COLO829 (cell line): ENCODE data around the gene PEX16.

Experiments used
- DNase-seq: peaks from one replicate; pipeline ENCODE4 v3.0.0; 2012; ENCODE audit warnings: low spot score

PEX16 gene

DNA sequence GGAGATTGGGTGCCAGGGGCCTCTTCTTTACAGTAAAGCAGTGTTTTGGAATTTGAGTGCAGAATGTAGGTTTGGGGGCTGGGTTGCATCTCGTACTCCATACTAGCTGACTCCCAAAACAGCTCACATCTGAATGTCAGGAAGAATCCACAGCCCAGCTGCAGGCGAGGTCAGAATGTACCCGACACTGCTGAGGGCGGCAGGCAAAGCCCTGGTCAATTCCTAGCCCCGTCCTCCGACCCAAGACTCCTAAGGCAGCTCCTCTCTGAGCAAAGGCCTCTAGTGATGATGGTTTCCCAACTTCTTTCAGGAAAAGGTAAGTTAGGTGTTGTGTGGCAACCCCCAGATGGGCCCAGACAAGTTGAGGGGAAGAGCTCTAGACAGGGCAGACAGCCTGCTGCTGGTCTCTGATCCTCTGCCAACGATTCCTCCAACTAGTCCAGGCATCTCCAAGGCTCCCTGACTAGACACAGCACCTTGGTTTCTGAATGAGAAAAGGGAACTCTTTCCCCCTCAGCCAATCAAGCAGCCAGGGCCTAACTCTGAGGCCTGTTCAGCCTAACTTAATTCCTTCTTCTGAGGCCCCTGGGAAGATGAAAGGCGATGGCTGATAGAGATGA is 13.4 kb upstream of the PEX16 start:
- DNase-seq: no peak

DNA sequence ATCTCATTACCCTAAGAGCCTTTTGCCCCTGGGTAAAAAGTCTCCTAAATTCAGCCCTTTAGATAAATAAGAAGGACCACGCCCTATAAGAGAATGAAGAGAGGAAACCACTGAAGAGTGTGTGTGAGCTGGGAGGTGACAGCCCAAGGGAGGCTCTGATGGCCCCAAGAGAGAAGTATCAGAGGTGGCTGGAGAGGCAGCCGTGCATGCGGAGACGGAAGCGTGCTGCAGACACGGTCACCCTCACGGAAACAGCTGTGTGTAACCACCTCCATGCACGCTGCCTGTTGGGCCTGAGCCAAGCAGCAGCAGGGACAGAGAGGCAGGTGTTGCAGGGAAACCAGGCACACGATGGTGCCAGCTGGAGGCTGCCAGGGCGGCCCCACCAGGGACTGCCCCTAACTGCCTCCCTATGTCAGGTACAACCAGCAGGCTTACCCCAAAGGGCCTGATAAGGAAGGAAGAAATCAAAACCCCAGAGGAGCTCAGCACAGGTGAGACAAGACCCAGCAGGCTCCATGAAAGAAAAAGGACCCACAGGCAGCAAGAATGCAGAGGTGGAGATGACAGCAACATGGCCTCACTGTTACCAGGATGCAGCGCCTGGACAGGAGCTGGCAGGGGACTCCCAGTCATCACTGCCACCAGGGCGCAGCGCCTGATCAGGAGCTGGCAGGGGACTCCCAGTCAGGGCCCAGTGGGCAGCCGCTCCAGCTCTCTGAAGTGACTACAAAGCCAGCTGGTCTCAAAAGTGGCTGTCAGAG is 12.5 kb upstream of the PEX16 start:
- no peak for DNase-seq

DNA sequence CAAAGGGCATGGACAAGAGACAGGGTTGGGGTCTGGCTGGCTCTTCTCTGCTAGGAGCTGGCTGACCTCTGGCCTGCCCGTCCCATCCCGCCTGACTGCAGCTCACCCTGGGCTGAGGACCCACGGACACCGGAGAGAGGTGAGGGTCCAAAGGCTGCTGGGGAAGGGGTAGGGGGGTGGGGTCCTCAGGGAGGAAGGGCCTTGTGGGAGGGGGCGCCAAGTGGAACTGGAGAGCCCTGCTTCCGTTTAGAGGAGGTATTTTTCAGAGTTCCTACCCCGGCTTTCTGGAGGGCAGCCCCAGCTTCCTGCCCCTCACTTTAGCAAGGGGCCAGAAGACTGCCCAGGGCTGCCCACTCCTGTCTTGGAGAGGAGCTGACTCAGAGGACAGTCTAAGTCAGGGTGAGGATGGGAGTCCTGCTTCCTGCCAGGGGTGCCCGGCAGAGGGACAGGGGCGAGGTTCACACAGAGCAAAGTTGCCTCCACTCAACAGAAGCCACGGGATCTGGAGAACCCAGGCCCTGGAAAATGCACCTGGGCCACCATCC is 11.9 kb upstream of the PEX16 start:
- no peak for DNase-seq

DNA sequence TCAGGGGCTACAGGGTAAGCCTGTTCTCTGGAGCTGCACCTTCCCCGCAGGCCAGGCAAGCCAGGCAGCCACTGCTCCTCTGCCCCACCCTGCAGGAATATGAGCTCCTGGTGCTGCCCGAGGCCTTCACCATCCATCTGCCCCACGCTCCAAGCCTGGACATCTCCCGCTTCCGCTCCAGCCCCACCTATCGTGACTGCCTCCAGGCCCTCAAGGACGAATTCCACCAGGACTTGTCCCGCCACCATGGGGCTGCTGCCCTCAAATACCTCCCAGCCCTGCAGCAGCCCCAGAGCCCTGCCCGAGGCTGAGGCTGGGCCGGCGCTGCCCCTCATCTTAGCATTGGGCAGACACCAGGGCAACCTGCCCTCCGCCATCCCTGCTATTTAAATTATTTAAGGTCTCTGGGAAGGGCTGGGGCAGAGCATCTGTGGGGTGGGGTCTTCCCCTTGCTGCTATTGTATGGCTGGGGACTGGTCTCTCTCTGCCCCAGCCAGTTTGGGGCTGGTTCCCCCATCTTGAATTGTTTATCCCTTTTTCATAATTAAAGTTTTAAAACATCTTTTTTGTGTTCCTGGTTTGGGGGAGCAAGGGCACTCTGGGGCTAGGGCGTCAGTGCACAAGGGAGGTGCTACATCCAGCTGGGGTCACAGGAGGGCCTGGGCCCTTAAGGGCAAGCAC is 11.0 kb upstream of the PEX16 start:
- DNase-seq: no peak

DNA sequence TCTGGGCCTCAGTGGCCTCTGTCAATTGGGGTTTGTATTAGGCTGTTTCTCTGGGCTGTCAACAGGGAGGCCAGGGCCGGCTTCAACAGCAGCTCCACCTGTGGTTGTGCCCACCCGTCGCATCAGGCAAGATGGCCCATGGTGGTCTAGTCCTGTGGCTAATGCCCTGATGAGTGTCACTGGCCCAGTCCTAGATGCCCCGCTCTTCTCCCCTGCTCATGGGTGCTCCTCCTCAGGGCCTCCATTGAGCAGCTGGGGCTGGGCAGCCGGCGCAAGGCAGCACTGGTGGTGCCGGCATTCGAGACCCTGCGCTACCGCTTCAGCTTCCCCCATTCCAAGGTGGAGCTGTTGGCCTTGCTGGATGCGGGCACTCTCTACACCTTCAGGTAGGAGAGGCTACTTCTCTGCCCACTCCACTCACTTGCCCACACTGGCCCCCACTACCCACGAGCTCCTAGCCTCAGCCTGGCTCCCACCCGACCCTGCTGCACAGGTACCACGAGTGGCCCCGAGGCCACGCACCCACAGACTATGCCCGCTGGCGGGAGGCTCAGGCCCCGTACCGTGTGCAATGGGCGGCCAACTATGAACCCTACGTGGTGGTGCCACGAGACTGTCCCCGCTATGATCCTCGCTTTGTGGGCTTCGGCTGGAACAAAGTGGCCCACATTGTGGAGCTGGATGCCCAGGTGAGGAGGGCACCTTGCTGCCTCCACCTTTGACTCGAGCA is 10.2 kb upstream of the PEX16 start:
- no peak for DNase-seq

DNA sequence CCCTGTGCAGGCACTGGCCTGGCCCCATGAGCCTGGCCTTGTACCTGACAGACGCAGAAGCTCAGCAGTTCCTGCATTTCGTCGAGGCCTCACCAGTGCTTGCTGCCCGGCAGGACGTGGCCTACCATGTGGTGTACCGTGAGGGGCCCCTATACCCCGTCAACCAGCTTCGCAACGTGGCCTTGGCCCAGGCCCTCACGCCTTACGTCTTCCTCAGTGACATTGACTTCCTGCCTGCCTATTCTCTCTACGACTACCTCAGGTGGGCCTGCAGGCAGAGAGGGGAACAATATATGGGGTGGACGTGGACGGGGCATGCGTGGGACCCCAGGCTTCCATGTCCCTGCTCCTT is 9.6 kb upstream of the PEX16 start:
- no peak for DNase-seq

DNA sequence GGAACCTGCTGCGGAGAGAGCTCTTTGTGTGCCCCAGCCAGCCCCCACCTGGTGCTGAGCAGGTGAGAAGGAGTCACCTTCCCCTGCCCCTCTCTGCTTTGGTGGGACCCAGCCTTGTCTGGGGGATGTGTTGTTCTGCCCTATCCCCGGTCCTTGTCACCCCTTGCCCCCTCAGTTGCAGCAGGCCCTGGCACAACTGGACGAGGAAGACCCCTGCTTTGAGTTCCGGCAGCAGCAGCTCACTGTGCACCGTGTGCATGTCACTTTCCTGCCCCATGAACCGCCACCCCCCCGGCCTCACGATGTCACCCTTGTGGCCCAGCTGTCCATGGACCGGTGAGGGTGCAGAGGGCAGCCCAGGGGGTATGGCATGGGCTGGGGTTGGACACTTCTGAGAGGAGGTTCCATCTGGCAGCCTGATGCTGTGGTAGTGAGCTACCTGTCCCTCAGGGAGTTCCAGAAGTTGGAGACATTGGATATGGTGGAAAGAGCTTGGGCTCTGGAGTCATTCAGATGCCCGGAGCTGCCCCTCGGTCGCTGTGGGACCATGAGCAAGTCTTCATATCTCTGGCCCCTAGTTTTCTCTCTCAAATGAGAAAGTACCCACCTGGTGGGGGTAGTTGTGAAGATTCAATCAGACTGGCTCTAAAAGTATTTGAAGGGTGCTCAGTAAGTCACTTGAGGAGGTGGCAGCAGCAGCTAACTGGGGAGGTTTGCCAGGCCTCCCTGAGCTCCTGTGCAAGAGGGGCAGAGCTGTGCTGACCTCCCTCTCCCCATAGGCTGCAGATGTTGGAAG is 9.1 kb upstream of the PEX16 start:
- DNase-seq: no peak

DNA sequence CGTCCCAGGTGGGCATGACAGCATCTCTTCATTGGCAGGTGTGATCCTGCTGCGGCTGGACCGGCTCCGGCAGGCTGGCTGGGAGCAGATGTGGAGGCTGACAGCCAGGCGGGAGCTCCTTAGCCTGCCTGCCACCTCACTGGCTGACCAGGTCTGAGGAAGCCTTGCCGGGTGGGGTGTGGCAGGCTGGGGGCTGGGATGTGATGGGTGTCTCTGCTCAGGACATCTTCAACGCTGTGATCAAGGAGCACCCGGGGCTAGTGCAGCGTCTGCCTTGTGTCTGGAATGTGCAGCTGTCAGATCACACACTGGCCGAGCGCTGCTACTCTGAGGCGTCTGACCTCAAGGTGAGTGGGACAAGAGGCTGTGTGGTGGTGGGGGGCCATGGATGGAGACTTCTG is 8.3 kb upstream of the PEX16 start:
- no peak for DNase-seq

DNA sequence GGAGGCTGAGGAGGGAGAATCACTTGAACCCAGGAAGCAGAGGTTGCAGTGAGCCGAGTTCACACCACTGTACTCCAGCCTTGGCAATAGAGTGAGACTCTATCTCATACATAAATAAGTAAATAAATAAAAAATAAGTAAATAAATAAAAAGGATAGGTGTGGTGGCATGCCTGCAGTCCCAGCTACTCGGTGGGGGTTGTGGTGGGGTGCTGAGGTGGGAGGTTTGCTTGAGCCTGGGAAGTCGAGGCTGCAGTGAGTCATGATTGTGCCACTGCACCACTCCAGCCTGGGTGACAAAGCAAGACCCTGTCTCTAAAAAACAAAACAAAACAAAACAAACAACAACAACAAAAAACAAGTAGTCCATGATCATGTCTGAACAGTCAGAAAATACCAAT is 7.9 kb upstream of the PEX16 start:
- no peak for DNase-seq

DNA sequence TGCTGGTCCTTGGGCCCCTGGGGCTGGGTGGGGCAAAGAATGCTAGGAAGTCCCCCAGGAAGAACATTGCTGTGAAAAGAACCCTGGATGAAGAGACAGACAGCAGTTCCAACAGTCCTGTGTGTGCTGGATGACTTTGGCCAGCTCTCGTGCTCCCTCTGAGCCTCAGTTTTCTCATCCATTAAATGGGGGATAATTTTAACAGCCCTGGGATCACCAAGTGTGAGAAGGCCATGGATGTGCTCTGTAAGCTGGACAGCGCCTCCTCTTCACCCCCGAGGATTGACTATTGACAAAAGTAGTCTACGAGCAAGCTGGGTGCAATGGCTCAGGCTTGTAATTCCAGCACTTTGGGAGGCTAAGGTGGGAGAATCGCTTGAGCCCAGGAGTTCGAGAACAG is 7.2 kb upstream of the PEX16 start:
- DNase-seq: no peak

DNA sequence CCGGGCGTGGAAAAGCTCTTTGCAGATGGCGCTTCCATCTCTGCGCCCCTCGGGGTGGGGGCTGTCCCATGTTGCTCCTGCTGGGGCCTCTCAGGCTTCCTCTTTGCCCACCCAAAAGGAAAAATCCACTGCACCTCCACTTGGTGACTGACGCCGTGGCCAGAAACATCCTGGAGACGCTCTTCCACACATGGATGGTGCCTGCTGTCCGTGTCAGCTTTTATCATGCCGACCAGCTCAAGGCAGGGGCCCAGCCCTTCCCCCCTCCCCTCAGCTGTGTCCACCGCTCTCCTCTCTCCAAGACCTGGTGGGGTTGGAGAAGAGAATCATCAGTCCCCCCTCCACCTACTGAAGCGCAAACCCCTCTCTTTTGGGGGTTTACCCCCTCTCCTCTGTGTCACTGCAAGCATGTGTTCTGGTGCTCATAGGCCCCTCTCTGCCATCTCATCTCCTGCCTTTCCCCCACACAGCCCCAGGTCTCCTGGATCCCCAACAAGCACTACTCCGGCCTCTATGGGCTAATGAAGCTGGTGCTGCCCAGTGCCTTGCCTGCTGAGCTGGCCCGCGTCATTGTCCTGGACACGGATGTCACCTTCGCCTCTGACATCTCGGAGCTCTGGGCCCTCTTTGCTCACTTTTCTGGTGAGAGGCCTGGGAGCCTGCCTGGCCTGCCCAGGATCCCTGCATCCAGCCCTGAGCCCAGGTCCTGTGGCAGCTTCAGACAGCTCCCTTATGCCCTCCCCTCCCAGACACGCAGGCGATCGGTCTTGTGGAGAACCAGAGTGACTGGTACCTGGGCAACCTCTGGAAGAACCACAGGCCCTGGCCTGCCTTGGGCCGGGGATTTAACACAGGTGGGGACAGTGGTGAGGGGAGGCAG is 6.6 kb upstream of the PEX16 start:
- DNase-seq: no peak

DNA sequence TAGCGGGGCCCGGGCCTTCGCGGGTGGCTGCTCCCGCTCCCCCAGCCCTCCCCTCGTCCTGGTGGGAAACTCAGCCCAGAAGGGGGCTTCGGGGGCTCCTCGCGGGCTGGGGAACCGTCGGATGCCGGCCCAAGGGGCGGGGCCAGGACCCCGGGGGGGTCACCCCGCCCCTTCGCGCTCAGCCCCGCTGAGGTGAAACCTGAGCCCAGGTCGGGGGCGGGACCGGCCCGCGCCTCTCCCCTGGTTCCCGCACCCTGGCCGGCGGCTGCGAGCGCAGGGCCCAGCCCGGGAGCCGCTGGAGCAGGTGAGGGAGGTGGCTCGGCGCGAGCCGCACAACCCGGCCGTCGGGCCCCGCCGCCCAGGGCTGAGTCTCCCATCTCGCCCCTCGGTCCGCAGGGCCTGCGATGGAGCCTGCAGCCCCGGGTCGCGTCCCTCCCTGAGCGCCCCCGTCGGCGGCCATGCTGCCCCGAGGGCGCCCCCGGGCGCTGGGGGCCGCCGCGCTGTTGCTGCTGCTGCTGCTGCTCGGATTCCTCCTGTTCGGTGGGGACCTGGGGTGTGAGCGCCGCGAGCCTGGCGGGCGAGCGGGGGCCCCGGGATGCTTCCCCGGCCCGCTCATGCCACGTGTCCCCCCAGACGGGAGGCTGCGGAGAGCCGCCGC is 4.9 kb upstream of the PEX16 start, which contains the start of gene LARGE2:
TSS of gene LARGE2 (plus strand) at position 232 of the 658 bp plus-strand sequence. CDS start at position 459, 227 bp downstream.
- no peak for DNase-seq

DNA sequence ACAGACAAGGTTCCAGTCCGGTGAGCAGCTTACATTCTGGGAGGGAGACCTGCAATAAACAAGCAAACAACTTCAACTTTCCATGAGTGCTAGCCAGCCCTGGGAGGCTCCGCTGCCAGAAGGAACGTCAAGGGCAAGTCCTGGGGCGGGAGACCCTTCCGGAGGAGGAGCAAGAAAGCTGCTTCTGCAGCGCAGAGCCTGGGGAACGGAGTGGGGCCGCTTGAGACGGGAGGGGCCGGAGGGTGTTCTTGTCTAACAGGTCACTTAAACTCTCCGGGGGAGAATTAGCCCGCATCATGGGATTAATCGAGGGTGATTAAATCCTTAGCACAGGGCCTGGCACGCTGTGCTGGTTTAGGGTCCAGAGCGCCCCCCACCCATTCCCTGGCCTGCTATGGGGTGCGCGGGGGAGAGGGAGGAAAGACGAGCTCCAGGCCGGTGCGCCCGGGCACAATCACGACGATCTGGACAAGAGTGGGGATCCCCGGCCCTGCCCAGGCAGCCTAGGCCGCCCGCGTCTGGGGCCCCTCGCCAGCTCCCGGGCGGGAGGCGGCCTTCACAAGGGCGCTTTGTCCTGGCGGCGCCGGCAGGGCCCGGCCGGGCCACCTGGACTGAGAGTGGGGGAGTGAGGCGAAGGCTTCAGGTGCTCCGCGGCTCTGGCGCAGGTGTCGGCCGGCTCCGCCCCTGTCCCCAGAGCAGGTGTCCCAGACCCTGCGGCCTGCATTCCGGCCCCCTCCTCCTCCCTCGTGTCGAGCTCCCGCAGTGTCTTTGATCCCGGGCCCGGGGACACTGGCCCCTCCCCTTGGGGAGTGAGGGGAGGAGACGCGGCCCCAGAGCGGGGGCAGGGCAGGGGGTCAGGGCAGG is 4.1 kb upstream of the PEX16 start:
- no peak for DNase-seq

DNA sequence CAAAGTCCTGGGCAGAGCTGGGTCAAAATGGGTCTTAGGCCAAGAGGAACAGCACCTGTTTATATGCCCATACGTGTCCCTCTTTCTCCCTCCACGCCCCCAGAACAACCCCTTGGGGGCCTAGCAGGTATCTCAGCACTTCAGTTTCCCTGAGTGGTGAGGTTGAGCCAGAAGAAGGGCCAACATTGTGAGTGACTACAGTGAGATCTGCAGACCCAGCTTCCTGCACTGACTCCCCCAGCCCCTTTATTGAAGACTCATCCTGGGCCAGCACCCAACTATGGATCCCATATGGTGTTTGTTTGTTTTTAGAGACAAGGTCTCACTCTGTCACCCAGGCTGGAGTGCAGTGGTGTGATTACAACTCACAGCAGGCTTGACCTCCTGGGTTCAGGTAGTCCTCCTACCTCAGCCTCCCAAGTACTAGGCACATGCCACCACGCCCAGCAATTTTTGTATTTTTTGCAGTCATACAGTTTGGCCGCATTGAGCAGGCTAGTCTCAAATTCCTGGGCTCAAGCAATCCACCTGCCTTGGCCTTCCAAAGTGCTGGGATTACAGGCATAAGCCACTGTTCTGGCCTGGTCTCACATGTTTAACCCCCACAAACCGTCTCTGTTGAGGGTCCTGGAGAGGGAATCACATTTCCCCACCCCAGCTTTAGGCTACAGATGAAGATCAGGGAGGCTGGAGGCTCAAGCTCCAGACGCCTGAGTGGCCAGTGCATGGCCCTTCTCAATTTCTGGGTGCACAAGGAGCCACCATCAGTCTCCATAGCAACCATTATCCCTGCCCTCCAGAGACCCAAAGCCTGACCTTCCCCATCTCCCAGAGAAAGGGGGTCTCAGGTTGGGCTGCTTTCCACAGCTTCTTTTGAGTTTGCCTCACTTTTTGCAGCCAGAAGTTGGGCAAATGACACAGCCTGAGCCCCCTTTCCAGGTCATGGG is 3.1 kb upstream of the PEX16 start:
- DNase-seq: no peak

DNA sequence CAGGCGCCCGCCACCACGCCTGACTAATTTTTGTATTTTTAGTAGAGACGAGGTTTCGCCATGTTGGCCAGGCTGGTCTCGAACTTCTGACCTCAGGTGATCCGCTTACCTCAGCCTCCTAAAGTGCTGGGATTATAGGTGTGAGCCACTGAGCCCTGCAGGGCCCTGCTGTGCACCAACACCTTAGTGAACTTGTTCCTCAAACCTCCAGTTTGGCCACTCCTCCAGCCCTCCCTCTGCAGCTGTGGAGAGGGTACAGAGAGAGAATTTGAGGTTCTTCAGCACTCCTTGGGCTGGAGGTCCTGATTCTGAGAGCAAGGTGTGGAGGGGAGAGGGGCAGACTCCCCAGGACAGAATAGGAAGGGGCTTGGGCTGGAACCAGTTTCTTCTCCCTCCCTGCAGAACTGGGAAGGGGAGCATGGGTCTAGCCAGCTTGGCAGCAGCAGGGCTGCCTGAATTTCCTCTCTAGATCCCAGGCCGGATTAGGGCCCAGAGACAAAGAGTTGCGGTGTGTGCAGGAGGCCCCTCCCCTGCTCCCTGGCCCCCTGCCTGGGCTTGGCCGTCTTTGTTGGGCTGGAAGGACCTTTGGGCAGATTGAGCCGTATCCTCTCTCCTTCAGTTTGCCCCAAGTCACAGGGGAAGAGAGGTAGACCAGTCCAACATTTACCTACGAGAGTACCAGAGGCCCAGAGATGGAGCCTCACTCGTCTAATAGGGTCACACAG is 2.3 kb upstream of the PEX16 start:
- DNase-seq: no peak

DNA sequence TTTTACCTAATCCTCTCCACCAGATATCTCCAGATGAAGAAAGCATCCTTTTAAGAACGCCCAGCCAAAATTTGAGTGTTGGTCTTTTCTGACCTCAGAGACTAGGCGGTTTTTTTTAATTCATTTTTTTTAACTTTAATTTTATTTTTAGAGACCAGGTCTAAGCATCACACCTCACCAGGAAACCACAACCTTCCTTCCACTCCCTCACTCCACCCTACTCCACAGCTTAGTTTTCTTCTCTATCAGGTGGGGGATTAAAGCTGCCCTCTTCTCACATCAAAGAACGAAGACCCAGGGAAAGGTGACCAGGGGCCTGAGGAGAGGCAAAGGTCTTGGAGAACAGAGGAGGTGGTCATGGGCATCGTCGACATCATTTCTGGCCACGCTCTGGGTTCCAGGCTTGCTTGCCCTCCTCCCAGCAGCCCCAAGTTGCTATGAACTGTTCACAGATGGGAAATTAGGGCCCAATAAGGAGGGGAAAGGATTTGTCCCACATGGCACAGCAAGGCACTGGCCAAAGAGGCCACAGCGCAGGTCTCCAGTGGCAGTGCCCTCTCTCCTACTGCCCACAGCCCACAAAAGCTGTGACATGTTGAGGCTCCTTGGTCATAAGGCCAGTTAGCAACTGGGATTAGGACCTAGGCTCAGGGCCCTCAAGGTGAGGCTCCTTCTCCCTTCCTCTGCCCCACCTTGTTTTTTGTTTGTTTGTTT is 1.4 kb upstream of the PEX16 start:
- DNase-seq: no peak
